Measurements from ENCODE around the gene MADCAM1. TPM values are rescaled to one million over a fixed set of nuclear protein-coding genes. Genes with fewer than 3 reads are reported as not detected.

The MADCAM1 gene
- total and polyA plus RNA-seq, 7 donors, result 0.16 to 6.3 (median 0.51) TPM; not detected in 1

- 48 to 78% methylated on average over 18 of the region's 18 CpGs for WGBS, 2 donors
These were observed 39.7 kb upstream of the MADCAM1 start for GRCh38 chr19:456547-457110.

GRCh38 chr19:457636-458035, 38.6 kb upstream of the MADCAM1 start:
- peaks cover 0 to 21% (median 18%) of the 10 kb centered on the region in 4 donors for H3K4me1 ChIP-seq
- H3K4me3 ChIP-seq, result no peak overlapping the region
- no peak for DNase-seq
- no peaks in the 10 kb centered on the region for H3K36me3 ChIP-seq
- intact Hi-C loops (cut with DNase I), result no loop called here
- 96 to 98% methylated on average over 30 of the region's 30 CpGs for WGBS, 2 donors
- H3K9me3 ChIP-seq, result no peaks in the 10 kb centered on the region
- no peaks in the 10 kb centered on the region for H3K27me3 ChIP-seq
- no peak overlapping the region for H3K27ac ChIP-seq
- TF ChIP-seq POLR2A (IDR thresholded peaks at IDR 0.05), result no peak
- TF ChIP-seq EP300 (IDR thresholded peaks at IDR 0.05), result no peak
- no peak for TF ChIP-seq CTCF (IDR thresholded peaks at IDR 0.05)
- no peak for TF ChIP-seq POLR2AphosphoS5 (IDR thresholded peaks at IDR 0.05)

More at GRCh38 chr19:456547-457110, 39.7 kb upstream of the MADCAM1 start:
- H3K27ac ChIP-seq, result no peak overlapping the region
- no peaks in the 10 kb centered on the region for H3K27me3 ChIP-seq
- intact Hi-C loops (cut with DNase I), result no loop called here
- no peaks in the 10 kb centered on the region for H3K9me3 ChIP-seq
- H3K4me3 ChIP-seq, result no peak overlapping the region
- no peak for DNase-seq
- no peaks in the 10 kb centered on the region for H3K36me3 ChIP-seq
- peaks cover 0 to 15% (median 13%) of the 10 kb centered on the region in 4 donors for H3K4me1 ChIP-seq
- TF ChIP-seq POLR2A (IDR thresholded peaks at IDR 0.05) (no peak), CTCF (IDR thresholded peaks at IDR 0.05) (no peak), POLR2AphosphoS5 (IDR thresholded peaks at IDR 0.05) (no peak), EP300 (IDR thresholded peaks at IDR 0.05) (no peak)

- 97 to 98% methylated on average over 89 of the region's 89 CpGs for WGBS, 2 donors
- Histone ChIP-seq H3K4me1 (peaks cover 0 to 21% (median 18%) of the 10 kb centered on the region in 4 donors), H3K36me3 (no peaks in the 10 kb centered on the region), H3K27me3 (no peaks in the 10 kb centered on the region), H3K9me3 (no peaks in the 10 kb centered on the region), H3K27ac (no peak overlapping the region), H3K4me3 (no peak overlapping the region)
- DNase-seq, result no peak
- intact Hi-C loops (cut with DNase I), result no loop called here
- TF ChIP-seq CTCF (IDR thresholded peaks at IDR 0.05), result no peak
- no peak for TF ChIP-seq EP300 (IDR thresholded peaks at IDR 0.05)
- no peak for TF ChIP-seq POLR2AphosphoS5 (IDR thresholded peaks at IDR 0.05)
- no peak for TF ChIP-seq POLR2A (IDR thresholded peaks at IDR 0.05)
These were observed 37.9 kb upstream of the MADCAM1 start for GRCh38 chr19:458091-459042.

GRCh38 chr19:459724-460511, 36.4 kb upstream of the MADCAM1 start:
- Histone ChIP-seq H3K9me3 (no peaks in the 10 kb centered on the region), H3K4me1 (peaks cover 0 to 21% (median 18%) of the 10 kb centered on the region in 4 donors), H3K36me3 (no peaks in the 10 kb centered on the region), H3K27ac (peak overlapping the region; percentile 82 to 90 (median 86)), H3K27me3 (no peaks in the 10 kb centered on the region), H3K4me3 (peak overlapping the region; percentile 67 to 92 (median 84))
- WGBS, 2 donors, result 1 to 5% methylated on average over 66 of the region's 66 CpGs
- intact Hi-C loops (cut with DNase I), result loop anchor here (2.0 kb wide), 1 partner anchor 47 kb away; the partner anchor contains the start of gene TPGS1
- DNase-seq, result peak; percentile 89
- TF ChIP-seq POLR2AphosphoS5 (IDR thresholded peaks at IDR 0.05) (peak; percentile 62 to 89 (median 74)), EP300 (IDR thresholded peaks at IDR 0.05) (no peak), POLR2A (IDR thresholded peaks at IDR 0.05) (peak in 1 of 2 donors; percentile 52), CTCF (IDR thresholded peaks at IDR 0.05) (no peak)
